ENCODE results near the gene OR52N5.

Gene OR52N5

DNA sequence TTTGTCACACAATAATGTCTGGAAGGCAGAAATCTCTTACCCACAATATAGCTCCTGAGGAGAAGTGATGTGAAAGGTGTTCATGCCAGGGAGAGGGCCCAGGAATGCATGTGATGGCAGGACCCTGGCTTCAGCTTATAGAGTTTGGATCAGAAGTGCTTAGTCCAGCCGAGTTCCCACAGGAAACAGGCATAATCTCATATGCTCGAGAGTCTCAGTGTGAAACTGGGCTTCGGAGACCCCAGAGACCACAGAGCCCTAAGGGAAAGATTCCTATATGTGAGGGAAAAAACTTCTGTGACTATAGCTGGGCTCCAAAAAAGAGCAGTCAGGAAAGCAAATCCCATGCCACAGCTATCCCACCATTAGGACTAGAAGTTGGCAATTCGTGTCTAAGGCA, at the start of gene OR52N5:
Gene OR52N5, minus strand, starts transcription at position 101 of the 400 bp plus-strand sequence. CDS start 4,721 bp downstream, outside the sequence.
- DNase-seq: no peak

DNA sequence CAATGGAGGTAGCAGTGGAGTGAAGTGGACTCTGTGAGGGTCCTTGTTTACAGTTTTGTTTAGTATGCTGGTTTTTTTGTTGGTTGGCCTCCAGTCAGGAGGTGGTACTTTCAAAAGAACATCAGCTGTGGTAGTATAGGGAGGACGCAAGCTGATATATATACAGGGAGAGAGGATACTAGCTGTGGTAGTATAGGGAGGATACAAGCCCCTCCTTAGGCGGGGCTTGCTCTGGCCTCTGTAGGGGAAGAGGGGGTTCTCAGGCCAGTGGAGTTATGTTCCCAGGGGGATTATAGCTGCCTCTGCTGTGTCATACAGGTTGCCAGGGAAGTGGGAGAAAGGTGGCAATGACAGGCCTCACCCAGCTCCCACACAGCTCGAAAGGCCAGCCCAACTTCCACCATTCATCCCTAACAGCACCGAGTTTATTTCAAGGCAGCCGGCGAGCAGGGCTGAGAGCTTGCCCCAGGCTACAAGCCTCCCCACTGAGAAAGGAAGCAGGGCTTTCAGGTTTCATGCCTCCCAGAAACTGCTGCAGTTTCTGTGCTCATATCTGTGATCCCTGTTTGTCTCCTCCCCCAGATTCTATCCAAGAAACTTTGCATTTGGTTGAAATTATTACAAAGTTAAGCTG, 48.2 kb upstream of the OR52N5 start:
- DNase-seq: no peak

DNA sequence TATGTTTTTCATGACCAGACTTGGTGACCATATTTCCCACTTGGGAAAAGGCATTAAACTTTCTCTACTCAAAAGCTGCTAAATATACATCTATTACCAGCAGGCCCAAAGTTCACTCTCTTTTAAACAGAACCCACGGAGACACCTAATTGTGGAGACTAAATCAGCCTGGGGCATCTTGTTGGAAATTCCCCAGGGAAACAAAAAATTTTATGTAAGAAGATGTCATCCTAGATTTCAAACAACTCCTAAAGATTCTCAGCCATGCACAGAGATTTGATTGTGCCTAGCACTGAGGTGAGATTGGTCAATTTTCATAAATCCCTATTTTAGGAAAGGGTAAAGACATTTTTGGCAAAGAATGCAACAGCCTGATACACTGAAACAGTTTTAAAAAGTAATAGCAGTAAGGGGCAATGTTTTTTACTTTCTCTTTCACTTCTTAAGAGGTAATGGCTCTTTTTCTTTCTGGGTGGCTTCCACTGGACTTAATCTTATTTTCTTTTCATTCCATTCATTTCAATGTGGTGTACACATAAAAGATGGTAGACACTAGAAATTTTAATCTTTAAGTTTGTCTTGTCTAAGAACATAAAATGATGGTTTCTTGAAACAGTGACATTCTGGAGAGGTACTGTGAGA, 35.2 kb upstream of the OR52N5 start:
- DNase-seq: no peak

DNA sequence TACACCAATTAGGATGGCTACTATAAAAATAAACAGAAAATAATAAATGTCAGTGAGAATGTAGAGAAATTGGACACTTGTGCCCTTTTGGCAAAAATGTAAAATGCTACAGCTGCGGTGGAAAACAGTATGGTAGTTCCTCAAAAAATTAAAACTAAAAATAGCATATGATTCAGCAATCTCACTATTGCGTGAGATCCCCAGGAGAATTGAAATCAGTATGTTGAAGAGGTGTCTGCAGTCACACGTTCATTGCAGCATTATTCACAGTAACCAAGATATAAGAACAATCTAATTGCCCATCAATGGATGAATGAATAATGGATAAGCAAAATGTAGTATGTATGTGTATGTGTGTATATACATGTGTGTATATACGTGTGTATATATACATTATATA, 32.4 kb upstream of the OR52N5 start:
- DNase-seq: no peak

DNA sequence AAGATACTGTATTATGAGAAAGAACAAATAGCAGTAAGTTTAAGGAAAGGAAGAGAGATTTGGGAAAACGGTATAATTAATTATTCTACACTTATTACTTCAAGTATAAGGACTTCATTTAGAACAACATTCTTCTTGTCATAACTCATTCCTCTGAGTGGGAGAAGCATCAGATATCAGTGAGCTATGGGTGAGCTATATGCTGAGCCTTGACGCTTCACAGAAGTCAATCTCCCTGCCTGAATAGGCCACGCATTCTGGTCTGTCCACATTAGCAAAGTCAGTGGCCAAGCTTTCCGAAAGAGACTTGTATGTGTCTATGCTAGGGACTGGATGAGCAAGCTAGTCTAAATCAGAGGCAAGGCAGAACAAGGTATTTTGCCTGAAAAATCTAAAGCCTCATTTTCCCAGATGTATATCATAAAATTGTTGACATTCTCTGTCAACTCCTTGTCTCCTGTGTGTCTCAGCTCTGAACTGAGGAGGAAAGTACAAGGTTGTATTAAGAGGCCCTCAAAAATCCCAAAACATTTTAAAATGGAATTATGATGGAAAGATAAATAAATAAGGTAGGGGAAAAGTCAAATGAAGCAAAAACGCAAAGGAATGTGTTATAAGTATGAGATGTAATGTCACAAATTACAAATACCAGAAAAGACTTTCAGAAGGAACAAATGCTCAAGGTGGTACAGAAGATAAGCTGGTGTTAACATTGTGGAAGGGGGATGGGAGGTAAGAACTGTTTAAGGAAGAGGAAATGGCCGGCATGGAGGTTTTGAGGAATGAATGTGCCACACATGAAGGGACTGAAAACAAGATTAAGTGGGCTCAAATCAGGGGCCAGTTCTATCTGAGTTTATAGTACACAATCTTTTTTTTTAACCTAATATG, 27.0 kb upstream of the OR52N5 start:
- DNase-seq: no peak

DNA sequence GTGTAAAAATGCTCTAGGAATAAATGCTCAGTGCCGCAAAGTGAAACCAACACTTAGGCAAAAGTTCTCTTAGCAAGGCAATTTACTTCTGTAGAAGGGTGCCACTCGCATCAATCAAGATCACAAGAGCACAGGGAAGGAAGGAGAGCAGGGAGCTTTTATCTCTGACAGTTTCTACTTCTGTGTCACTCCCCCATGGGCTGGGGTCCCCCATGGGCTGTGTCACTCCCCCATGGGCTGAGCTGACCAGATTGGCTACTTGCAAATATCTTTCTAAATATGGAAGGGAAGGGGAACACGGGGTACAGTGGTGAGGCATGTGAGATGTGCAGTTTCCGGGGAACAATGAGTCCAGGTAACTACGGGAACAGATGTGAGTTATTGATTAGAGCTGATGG, 26.0 kb upstream of the OR52N5 start:
- DNase-seq: no peak

DNA sequence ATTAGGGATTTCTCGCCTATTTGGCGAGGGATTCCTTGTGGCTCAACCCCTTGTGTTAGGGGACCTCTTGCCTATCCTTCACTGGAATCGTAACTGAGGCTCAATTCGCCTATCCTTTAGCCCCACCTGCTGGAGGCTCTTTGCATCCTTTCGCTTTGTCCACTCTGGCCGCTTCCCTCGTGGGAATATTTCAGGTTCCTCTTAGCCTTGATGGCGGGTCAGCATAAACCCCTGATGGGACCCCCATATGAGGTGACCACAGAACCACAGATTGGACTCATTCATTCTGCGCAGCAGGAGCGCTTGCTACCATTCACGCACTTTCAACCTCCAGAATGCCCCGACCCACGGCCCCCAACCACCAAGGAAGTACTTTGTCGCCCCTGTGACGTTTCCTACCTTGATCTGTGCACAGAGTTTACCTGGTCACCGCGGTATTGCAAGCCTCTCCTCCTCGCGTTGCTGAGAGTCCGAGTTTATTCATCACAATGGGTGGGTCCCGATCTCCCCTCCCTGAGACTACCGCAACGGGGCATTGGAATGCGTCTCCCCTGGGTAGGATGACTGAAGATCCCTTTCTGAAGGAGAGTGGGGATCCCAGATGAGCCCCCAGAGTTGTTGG, 25.5 kb upstream of the OR52N5 start, which contains the start of gene OR52N2:
Gene OR52N2, plus strand, starts transcription at position 425 of the 622 bp plus-strand sequence. CDS start 11,412 bp downstream, outside the sequence.
- DNase-seq: peak; percentile 65

DNA sequence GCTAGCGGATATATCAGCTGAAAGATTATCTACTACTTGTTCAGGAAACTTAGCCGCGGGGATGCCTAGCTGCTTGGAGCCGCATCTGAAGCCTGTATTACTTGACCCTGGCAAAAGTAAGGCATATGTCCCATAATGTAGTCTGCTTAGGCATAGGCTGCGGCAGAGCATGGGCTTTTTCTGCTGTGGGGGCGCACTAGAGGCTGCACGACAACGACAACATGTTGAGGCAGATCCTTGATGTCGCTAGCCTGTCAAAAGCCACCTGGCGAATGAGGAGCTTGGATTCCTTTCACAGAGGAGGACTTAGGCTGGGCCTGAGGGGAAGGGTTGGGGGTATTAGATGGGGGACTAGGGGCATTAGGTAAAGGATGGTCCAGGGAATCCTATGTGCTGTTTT, 24.4 kb upstream of the OR52N5 start:
- no peak for DNase-seq

DNA sequence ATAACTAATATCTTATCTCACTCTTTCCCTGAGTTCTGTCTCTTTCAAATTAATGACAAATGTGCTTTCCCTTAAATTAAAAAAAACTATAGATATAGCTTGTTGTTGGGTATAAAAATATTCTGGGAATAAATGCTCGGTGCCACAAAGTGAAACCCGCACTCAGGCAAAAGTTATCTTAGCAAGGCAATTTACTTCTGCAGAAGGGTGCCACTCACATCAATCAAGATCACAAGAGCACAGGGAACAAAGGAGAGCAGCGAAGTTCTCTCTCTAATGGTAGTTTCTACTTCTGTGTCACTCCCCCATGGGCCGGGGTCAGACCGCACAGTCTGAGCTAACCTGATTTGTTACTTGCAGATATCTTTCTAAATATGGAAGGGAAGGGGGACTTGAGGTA, 20.8 kb upstream of the OR52N5 start:
- DNase-seq: no peak

DNA sequence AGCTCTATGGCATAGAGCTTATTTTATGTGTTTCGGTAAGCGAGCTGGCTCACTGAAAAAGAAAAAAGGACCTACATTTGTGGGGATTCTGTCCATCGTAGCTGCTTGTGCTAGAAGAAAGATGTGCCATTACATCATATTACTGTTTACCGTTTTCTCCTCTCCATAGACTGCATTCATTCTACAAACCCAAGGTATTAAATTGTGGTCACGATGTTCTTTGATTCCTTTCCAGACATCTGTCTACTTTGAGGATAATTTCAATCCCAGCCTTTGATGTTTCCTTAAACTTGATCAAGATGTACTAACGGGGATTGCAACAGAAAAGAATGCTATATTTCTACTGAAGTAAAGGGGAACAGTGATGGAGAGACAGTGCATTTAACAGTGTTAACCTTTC, 13.4 kb upstream of the OR52N5 start:
- DNase-seq: no peak

DNA sequence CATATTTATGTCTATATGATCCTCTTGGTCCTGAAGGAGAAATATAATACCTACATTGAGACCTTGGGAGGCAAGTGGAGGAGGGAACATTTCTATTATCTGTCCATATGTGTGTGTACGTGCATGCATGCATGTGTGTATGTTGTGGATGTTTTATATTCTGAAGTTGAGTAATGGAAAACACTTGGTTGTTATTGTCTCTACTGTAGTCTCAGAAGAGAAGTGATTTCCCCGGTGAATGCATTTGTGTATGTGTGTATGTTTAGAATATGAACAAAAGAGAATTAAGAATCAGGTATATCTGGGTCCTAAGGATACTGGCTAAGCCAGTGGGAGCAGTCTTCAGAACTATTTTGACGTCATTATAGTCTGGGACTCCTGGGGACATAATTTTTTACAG, 8.0 kb upstream of the OR52N5 start, which contains the start of gene OR52N1:
Gene OR52N1, minus strand, starts transcription at position 101 of the 400 bp plus-strand sequence. CDS start 2,449 bp downstream, outside the sequence.
- no peak for DNase-seq

DNA sequence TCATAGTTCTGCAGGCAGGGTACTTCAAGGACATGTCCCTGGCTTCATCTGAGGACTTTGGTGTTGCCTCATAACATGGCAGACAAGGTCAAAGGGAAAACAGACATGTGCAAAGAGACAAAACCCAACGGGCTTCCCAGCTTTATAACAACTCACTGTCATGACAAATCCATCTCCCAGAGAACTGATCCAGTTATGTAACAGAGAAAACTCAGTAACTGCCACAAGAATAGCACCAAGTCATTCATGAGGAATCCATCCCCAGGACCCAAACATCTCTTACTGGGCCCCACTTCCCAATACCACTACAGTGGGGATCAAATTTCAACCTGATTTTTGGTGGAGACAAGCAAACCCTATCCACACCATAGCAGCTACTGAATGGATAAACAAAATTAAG, 16.1 kb downstream of the OR52N5 start:
- DNase-seq: no peak

DNA sequence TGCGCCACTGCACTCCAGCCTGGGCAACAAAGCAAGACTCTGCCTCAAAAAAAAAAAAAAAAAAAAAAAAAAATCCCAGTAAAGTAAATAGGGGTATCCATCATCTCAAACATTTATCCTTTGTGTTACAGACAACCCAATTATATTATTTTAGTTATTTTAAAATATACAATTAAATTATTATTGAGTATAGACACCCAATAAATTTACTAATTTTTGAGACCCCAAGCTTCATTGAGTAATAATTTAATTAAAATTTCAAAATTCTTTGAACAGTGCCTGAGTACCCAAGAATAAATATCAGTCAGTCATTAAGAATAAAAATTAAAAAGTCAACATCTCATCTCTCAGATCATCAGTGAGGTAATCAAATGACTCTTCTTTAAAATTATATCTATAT, 29.2 kb downstream of the OR52N5 start, which contains the start of gene OR52N4:
Gene OR52N4, plus strand, starts transcription at position 301 of the 400 bp plus-strand sequence. CDS start 498 bp downstream, outside the sequence.
- no peak for DNase-seq

DNA sequence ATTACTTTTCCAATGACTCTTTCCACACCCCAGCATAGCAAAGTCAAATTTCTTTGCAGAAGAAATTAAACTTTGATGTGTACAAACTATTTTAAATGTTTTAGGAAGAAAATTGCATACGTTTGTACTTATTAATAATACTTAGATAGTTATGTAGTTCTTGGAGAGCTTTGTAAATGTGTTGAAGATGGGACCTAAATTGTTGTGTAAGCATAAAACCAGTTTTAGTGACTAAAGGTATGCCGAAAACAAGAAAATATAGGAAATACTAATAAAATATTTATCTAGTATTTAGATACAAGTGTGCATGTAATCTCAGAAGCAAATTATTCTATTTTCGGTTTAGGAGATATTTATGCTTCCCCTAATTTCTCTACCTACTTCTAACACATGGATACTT, 33.3 kb downstream of the OR52N5 start:
- no peak for DNase-seq

DNA sequence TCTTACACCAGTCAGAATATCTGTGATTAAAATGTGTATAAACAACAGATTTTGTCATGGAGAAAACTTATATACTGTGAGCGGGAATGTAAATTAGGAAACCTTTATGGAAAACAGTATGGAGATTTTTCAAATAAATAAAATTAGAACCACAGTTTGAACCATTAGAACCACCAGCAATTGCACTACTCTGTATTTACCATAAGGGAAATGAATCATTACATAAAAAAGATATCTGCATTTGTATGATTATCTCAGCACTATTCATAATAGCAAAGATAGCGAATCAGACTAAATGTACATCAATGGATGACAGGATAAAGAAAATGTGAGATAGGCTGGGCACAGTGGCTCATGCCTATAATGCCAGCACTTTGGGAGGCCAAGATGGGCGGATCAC, 36.5 kb downstream of the OR52N5 start:
- DNase-seq: no peak

DNA sequence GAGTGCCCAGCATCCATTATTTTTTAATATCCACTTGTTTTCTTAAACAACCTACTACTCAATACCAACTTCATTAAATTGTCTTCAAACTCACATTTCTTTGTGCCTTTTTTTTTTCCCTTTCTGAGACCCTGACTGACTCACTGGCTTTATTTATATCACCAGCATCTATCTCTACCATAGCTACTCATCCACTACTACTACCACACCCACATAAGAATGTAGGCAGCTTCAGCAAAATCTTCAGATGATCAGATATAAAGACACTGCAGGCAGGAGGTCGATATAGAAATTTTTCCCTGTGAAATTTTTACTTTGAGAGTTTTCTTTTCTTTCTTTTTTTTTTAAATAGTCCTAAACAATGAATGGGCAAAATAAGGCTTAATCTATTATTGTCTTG, 44.7 kb downstream of the OR52N5 start:
- DNase-seq: no peak

DNA sequence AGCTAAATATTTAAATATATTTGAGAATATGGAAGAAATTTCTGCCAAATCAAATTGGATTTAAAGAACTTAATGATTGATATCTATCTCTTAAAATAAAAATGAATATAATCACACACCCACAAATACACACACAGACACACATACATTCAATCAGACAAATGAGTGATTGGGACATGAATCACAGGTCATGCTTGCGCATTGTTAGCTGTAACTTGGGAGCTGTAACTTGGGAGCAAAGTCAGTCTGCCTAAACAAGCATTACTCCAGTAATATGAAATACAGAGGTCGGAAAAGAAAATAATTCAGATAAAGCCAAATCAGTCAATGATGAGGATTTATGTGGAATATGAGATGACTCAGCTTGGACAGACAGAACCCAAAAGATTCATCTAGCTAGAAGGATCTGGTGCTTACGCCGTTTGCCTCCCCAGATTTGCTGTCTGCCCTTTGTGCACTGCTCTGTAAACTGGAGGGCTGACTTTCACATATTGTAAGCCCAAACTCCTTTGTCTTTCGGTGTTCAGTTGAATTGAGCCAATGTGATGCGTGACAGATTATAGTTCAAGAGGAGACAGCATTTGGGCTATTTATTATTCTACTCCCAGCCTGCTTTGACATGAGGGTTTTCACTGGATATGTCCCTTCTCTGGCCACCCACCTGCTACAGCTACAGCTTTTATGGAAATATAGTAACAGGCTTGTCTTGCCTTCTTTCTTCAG, 45.3 kb downstream of the OR52N5 start:
- no peak for DNase-seq

DNA sequence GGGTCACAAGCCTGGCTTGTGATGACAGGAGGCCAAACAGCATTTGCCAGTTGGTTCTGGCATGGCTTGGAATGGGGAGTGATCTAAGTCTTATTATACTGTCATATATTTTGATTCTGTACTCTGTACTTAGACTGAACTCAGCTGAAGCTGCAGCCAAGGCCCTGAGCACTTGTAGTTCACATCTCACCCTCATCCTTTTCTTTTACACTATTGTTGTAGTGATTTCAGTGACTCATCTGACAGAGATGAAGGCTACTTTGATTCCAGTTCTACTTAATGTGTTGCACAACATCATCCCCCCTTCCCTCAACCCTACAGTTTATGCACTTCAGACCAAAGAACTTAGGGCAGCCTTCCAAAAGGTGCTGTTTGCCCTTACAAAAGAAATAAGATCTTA, 46.1 kb downstream of the OR52N5 start:
- DNase-seq: no peak

DNA sequence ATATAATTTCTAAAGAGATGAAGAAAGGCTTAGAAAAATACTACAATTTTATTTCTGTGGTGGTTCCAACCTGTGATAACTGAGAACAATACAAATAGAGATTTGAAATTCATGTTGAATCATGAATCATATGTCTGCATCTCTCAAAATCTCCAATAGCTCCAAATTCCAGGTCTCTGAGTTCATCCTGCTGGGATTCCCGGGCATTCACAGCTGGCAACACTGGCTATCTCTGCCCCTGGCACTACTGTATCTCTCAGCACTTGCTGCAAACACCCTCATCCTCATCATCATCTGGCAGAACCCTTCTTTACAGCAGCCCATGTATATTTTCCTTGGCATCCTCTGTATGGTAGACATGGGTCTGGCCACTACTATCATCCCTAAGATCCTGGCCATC, 46.8 kb downstream of the OR52N5 start, which contains the start of gene OR56B1:
Gene OR56B1, plus strand, starts transcription at position 53 of the 400 bp plus-strand sequence. Its CDS starts 69 bp downstream, at position 122.
- DNase-seq: no peak

DNA sequence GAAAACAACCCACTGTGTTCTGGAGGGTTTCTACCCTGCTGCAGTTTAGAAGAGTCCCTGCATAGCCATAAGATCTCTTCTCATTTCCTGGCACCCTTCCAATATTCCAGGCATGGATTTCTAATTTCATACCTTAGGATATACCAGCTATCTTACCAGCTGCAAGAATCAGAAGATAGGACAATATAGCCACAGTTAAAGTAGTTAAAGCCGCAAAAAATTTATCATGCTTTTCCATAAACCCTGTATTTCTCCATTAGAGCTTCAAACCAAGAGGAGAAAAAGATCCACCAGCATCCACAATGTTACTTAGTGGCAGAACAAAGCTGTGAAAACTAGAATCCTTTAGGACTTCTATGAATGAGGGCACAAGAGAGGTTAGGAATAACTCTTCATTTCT, 55.5 kb downstream of the OR52N5 start:
- no peak for DNase-seq

DNA sequence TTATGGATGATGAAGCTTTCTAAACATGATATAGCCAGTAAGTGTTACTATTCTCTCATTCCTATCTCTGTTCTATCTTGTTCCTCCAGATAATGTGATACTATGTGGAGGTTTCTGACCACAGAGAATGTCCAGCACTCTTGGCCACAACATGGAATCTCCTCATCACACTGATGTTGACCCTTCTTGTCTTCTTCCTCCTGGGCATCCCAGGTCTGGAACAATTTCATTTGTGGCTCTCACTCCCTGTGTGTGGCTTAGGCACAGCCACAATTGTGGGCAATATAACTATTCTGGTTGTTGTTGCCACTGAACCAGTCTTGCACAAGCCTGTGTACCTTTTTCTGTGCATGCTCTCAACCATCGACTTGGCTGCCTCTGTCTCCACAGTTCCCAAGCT, 56.8 kb downstream of the OR52N5 start:
- no peak for DNase-seq

Data from left hindlimb (tissue), 1 donor.